ENCODE measurements around the gene RASD2.

The RASD2 gene

GRCh38 chr22:35558031-35558430, 17.4 kb downstream of the RASD2 start:
- Mint-ChIP-seq H3K4me3 (no peak overlapping the region), H3K4me1 (ENCODE audit: low read depth) (peaks cover 20% of the 10 kb centered on the region), H3K27ac (no peak overlapping the region), H3K9me3 (no peaks in the 10 kb centered on the region), H3K36me3 (ENCODE audit: low read depth) (no peaks in the 10 kb centered on the region), H3K27me3 (peaks cover 5% of the 10 kb centered on the region)

GRCh38 chr22:35558719-35559118, 18.1 kb downstream of the RASD2 start:
- no peak overlapping the region for H3K27ac Mint-ChIP-seq
- no peak overlapping the region for H3K4me3 Mint-ChIP-seq
- H3K4me1 Mint-ChIP-seq (ENCODE audit: low read depth) = peaks cover 15% of the 10 kb centered on the region
- H3K9me3 Mint-ChIP-seq = no peaks in the 10 kb centered on the region
- H3K27me3 Mint-ChIP-seq = peaks cover 8% of the 10 kb centered on the region
- no peaks in the 10 kb centered on the region for H3K36me3 Mint-ChIP-seq (ENCODE audit: low read depth)

- Mint-ChIP-seq H3K4me1 (ENCODE audit: low read depth) (peaks cover 10% of the 10 kb centered on the region), H3K36me3 (ENCODE audit: low read depth) (no peaks in the 10 kb centered on the region), H3K9me3 (no peaks in the 10 kb centered on the region), H3K27me3 (peaks cover 8% of the 10 kb centered on the region), H3K27ac (no peak overlapping the region), H3K4me3 (no peak overlapping the region)
Measured at GRCh38 chr22:35559354-35560005, 18.8 kb downstream of the RASD2 start.

- H3K4me1 Mint-ChIP-seq (ENCODE audit: low read depth) = peaks cover 7% of the 10 kb centered on the region
- no peaks in the 10 kb centered on the region for H3K36me3 Mint-ChIP-seq (ENCODE audit: low read depth)
- H3K27ac Mint-ChIP-seq = no peak overlapping the region
- H3K9me3 Mint-ChIP-seq = no peaks in the 10 kb centered on the region
- H3K27me3 Mint-ChIP-seq = peaks cover 8% of the 10 kb centered on the region
- no peak overlapping the region for H3K4me3 Mint-ChIP-seq
Measured at GRCh38 chr22:35560366-35560765, 19.7 kb downstream of the RASD2 start.

GRCh38 chr22:35560824-35561223, 20.2 kb downstream of the RASD2 start:
- H3K4me3 Mint-ChIP-seq = no peak overlapping the region
- H3K27ac Mint-ChIP-seq = no peak overlapping the region
- peaks cover 8% of the 10 kb centered on the region for H3K27me3 Mint-ChIP-seq
- H3K4me1 Mint-ChIP-seq (ENCODE audit: low read depth) = peaks cover 7% of the 10 kb centered on the region
- H3K36me3 Mint-ChIP-seq (ENCODE audit: low read depth) = no peaks in the 10 kb centered on the region
- no peaks in the 10 kb centered on the region for H3K9me3 Mint-ChIP-seq

GRCh38 chr22:35561796-35562526, 21.3 kb downstream of the RASD2 start:
- Mint-ChIP-seq H3K27me3 (peaks cover 8% of the 10 kb centered on the region), H3K4me3 (no peak overlapping the region), H3K36me3 (ENCODE audit: low read depth) (no peaks in the 10 kb centered on the region), H3K27ac (no peak overlapping the region), H3K4me1 (ENCODE audit: low read depth) (peaks cover 7% of the 10 kb centered on the region), H3K9me3 (no peaks in the 10 kb centered on the region)

GRCh38 chr22:35563211-35563610, 22.6 kb downstream of the RASD2 start:
- no peaks in the 10 kb centered on the region for H3K36me3 Mint-ChIP-seq (ENCODE audit: low read depth)

GRCh38 chr22:35564975-35565867, 24.6 kb downstream of the RASD2 start:
- Mint-ChIP-seq H3K27ac (no peak overlapping the region), H3K36me3 (ENCODE audit: low read depth) (no peaks in the 10 kb centered on the region), H3K9me3 (no peaks in the 10 kb centered on the region), H3K4me1 (ENCODE audit: low read depth) (peaks cover 7% of the 10 kb centered on the region), H3K4me3 (no peak overlapping the region), H3K27me3 (peaks cover 8% of the 10 kb centered on the region)

More at GRCh38 chr22:35563211-35563610, 22.6 kb downstream of the RASD2 start:
- H3K9me3 Mint-ChIP-seq = no peaks in the 10 kb centered on the region
- H3K27ac Mint-ChIP-seq = no peak overlapping the region
- no peak overlapping the region for H3K4me3 Mint-ChIP-seq
- H3K27me3 Mint-ChIP-seq = peaks cover 8% of the 10 kb centered on the region
- H3K4me1 Mint-ChIP-seq (ENCODE audit: low read depth) = peaks cover 7% of the 10 kb centered on the region

GRCh38 chr22:35567351-35568141, 26.9 kb downstream of the RASD2 start:
- Mint-ChIP-seq H3K27me3 (peaks cover 4% of the 10 kb centered on the region), H3K27ac (no peak overlapping the region), H3K9me3 (no peaks in the 10 kb centered on the region), H3K4me1 (ENCODE audit: low read depth) (no peaks in the 10 kb centered on the region), H3K36me3 (ENCODE audit: low read depth) (no peaks in the 10 kb centered on the region), H3K4me3 (no peak overlapping the region)

GRCh38 chr22:35568751-35569739, 28.4 kb downstream of the RASD2 start:
- no peaks in the 10 kb centered on the region for H3K4me1 Mint-ChIP-seq (ENCODE audit: low read depth)
- no peaks in the 10 kb centered on the region for H3K36me3 Mint-ChIP-seq (ENCODE audit: low read depth)
- no peak overlapping the region for H3K4me3 Mint-ChIP-seq

GRCh38 chr22:35569916-35570315, 29.3 kb downstream of the RASD2 start:
- no peaks in the 10 kb centered on the region for H3K9me3 Mint-ChIP-seq
- no peak overlapping the region for H3K27ac Mint-ChIP-seq
- no peaks in the 10 kb centered on the region for H3K4me1 Mint-ChIP-seq (ENCODE audit: low read depth)
- H3K36me3 Mint-ChIP-seq (ENCODE audit: low read depth) = no peaks in the 10 kb centered on the region
- no peaks in the 10 kb centered on the region for H3K27me3 Mint-ChIP-seq
- H3K4me3 Mint-ChIP-seq = no peak overlapping the region

More at GRCh38 chr22:35568751-35569739, 28.4 kb downstream of the RASD2 start:
- no peaks in the 10 kb centered on the region for H3K9me3 Mint-ChIP-seq
- no peak overlapping the region for H3K27ac Mint-ChIP-seq
- no peaks in the 10 kb centered on the region for H3K27me3 Mint-ChIP-seq

GRCh38 chr22:35570686-35571194, 30.1 kb downstream of the RASD2 start:
- H3K36me3 Mint-ChIP-seq (ENCODE audit: low read depth) = no peaks in the 10 kb centered on the region
- no peaks in the 10 kb centered on the region for H3K9me3 Mint-ChIP-seq
- H3K4me1 Mint-ChIP-seq (ENCODE audit: low read depth) = no peaks in the 10 kb centered on the region
- no peak overlapping the region for H3K27ac Mint-ChIP-seq
- no peak overlapping the region for H3K4me3 Mint-ChIP-seq
- no peaks in the 10 kb centered on the region for H3K27me3 Mint-ChIP-seq

GRCh38 chr22:35572556-35572955, 31.9 kb downstream of the RASD2 start:
- Mint-ChIP-seq H3K4me1 (ENCODE audit: low read depth) (no peaks in the 10 kb centered on the region), H3K36me3 (ENCODE audit: low read depth) (no peaks in the 10 kb centered on the region), H3K4me3 (no peak overlapping the region), H3K9me3 (no peaks in the 10 kb centered on the region), H3K27ac (no peak overlapping the region), H3K27me3 (no peaks in the 10 kb centered on the region)

Measured in stimulated activated naive CD8-positive, alpha-beta T cell treated with anti-CD3 and anti-CD28 coated beads, Interleukin-15, Interleukin-2, amounts not matched to agents 100 ng/mL and 50 ng/mL, for 24 hours (primary cell).